Measurements from ENCODE around the gene MPC2. TPM values are rescaled to one million over a fixed set of nuclear protein-coding genes. Genes with fewer than 3 reads are reported as not detected.
A peak's percentile ranks its signal among the peaks of the same experiment; 100 is the strongest.

Gene MPC2
- total RNA-seq, 1 donor from 2014 or later, result 41.1 TPM

DNA sequence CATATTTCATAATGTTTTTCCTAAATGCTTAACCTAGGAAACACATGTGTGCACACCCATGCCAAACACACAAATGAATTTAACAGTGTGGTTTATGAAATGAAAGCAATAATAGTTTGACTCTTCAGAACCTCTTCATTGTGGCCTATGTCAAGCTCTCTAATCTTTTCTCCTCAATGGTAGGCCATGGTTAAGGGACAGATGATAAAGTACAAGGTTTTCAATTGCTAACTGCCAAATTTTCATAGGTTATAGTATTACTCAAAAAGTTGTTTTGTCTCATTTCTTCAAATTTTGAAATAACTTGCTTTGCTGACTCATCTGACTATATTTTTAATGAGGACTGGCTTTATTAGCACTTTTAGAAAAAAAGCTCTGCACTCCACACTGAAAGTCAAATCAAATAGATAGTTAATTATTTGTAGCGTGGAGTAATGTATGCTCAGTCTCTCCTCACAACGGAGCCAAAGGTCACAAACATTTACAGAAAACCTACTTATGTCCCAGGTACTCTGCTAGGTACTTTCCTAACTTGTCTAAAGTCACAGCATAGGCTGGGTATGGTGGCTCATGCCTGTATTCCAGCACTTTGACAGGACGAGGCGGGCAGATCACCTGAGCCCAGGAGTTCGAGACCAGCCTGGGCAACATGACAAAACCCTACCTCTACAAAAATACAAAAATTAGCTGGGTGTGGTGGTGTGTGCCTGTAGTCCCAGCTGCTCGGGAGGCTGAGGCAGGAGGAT, 19.9 kb downstream of the MPC2 start:
- no peak overlapping the region for H3K27ac Mint-ChIP-seq (ENCODE audit: unreplicated experiment)
- no peaks in the 10 kb centered on the region for H3K36me3 Mint-ChIP-seq (ENCODE audit: unreplicated experiment)
- peaks cover 3% of the 10 kb centered on the region for H3K27me3 Mint-ChIP-seq (ENCODE audit: unreplicated experiment)
- no peaks in the 10 kb centered on the region for H3K9me3 Mint-ChIP-seq (ENCODE audit: unreplicated experiment)
- no peak for TF ChIP-seq CTCF (IDR thresholded peaks at IDR 0.05; ENCODE audit: partially characterized antibody, unreplicated experiment)
- no peak for DNase-seq
- H3K4me3 Mint-ChIP-seq (ENCODE audit: unreplicated experiment), result no peak overlapping the region
- H3K4me1 Mint-ChIP-seq (ENCODE audit: low read depth, unreplicated experiment), result peaks cover 3% of the 10 kb centered on the region

DNA sequence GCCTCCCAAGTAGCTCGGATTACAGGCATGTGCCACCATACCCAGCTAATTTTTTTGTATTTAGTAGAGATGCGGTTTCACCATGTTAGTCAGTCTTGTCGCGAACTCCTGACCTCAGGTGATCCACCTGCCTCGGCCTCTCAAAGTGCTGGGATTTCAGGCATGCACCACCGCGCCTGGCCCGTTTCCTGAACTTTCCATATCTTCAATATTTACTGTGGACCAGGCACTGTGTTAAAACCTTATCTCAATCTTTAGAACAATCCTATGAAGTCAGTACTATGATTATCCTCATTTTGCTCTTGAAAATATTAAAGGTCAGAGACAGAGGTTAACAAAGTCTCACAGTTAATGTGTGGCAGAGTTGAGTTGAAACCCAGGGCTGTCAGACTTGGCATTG, 21.3 kb downstream of the MPC2 start:
- Mint-ChIP-seq H3K9me3 (ENCODE audit: unreplicated experiment) (no peaks in the 10 kb centered on the region), H3K27me3 (ENCODE audit: unreplicated experiment) (peaks cover 5% of the 10 kb centered on the region), H3K4me3 (ENCODE audit: unreplicated experiment) (no peak overlapping the region), H3K4me1 (ENCODE audit: low read depth, unreplicated experiment) (peaks cover 3% of the 10 kb centered on the region), H3K27ac (ENCODE audit: unreplicated experiment) (peak overlapping the region; percentile 28), H3K36me3 (ENCODE audit: unreplicated experiment) (no peaks in the 10 kb centered on the region)
- no peak for TF ChIP-seq CTCF (IDR thresholded peaks at IDR 0.05; ENCODE audit: partially characterized antibody, unreplicated experiment)
- DNase-seq, result no peak

DNA sequence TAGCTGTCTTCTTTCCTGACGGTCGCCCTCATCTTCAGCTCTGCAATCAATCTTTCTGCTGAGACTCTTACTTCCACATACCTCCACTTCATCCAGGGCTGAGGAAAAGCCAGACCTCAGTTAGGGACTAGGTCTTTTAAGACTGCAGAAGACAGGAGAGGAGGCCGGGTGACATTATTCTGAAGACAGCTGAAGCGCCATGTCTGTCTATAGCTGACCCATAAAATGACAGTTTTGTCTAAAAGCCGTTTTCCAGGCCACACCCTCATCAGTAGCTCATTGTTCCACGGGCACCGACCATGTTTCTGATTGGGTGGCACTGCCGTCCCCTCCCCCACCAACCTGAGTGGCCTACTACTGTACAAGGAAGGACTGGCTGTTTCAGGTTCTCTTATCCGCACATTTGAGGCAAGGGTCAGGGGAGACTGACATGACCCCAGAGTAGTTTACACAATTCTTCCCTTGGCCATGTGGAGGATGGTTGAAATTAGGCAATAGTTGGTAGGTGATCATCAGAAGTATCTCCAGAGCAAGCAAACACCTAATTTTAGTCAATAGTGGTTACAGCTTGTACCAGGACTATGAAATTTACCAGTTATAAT, 22.9 kb downstream of the MPC2 start, which contains the start of gene ADCY10:
ADCY10 (minus strand) TSS at position 240 of the 602 bp plus-strand sequence. CDS start 8,994 bp downstream, outside the sequence.
- no peak for TF ChIP-seq CTCF (IDR thresholded peaks at IDR 0.05; ENCODE audit: partially characterized antibody, unreplicated experiment)
- no peak for DNase-seq
- Mint-ChIP-seq H3K9me3 (ENCODE audit: unreplicated experiment) (peaks cover 3% of the 10 kb centered on the region), H3K4me3 (ENCODE audit: unreplicated experiment) (no peak within 1 kb of the TSS), H3K4me1 (ENCODE audit: low read depth, unreplicated experiment) (peaks cover 3% of the 10 kb centered on the region), H3K27ac (ENCODE audit: unreplicated experiment) (no peak within 1 kb of the TSS), H3K27me3 (ENCODE audit: unreplicated experiment) (peaks cover 5% of the 10 kb centered on the region), H3K36me3 (ENCODE audit: unreplicated experiment) (peaks cover 5% of the 10 kb centered on the region)

- Mint-ChIP-seq H3K27me3 (ENCODE audit: unreplicated experiment) (peaks cover 5% of the 10 kb centered on the region), H3K4me3 (ENCODE audit: unreplicated experiment) (no peak overlapping the region), H3K27ac (ENCODE audit: unreplicated experiment) (no peak overlapping the region), H3K36me3 (ENCODE audit: unreplicated experiment) (peaks cover 5% of the 10 kb centered on the region), H3K4me1 (ENCODE audit: low read depth, unreplicated experiment) (peaks cover 3% of the 10 kb centered on the region), H3K9me3 (ENCODE audit: unreplicated experiment) (peaks cover 3% of the 10 kb centered on the region)
- no peak for TF ChIP-seq CTCF (IDR thresholded peaks at IDR 0.05; ENCODE audit: partially characterized antibody, unreplicated experiment)
- DNase-seq, result no peak
Observed at GRCh38 chr1:167912294-167912693, 24.6 kb downstream of the MPC2 start.

- peaks cover 5% of the 10 kb centered on the region for H3K27me3 Mint-ChIP-seq (ENCODE audit: unreplicated experiment)
- peaks cover 5% of the 10 kb centered on the region for H3K36me3 Mint-ChIP-seq (ENCODE audit: unreplicated experiment)
- H3K4me3 Mint-ChIP-seq (ENCODE audit: unreplicated experiment), result no peak overlapping the region
- no peak for TF ChIP-seq CTCF (IDR thresholded peaks at IDR 0.05; ENCODE audit: partially characterized antibody, unreplicated experiment)
- peaks cover 3% of the 10 kb centered on the region for H3K9me3 Mint-ChIP-seq (ENCODE audit: unreplicated experiment)
- DNase-seq, result no peak
- H3K4me1 Mint-ChIP-seq (ENCODE audit: low read depth, unreplicated experiment), result peaks cover 3% of the 10 kb centered on the region
- H3K27ac Mint-ChIP-seq (ENCODE audit: unreplicated experiment), result no peak overlapping the region
Observed at GRCh38 chr1:167911413-167911812, 25.5 kb downstream of the MPC2 start.
